Measurements from ENCODE around the gene GAD2. TPM values are rescaled to one million over a fixed set of nuclear protein-coding genes. Genes with fewer than 3 reads are reported as not detected.

The GAD2 gene
- not detected in 2 replicates for total RNA-seq

GRCh38 chr10:26216585-26217395 is at the start of gene GAD2:
GAD2 (plus strand) TSS chr10:26216774; CDS start chr10:26216810, 36 bp downstream.

Other genes starting within 250 kb of the GAD2 start
- gene APBB1IP, start 221.6 kb downstream of the GAD2 start, total RNA-seq = 2.9 and 12.9 TPM in 2 replicates

Measured in subcutaneous preadipocyte (primary cell).